DND-41 (cell line): ENCODE results near the gene FEN1.

Source experiments
- ATAC-seq: fragments of 200-7000 bp; cut with Tn5 transposase; 3 replicates; pipeline ENCODE4 v1.9.1; 2021; ENCODE audit warnings: low read depth; ENCODE audit not compliant: insufficient read depth
- DNase-seq: peaks from one replicate; pipeline ENCODE4 v3.0.0-alpha.2; 2020
- H2AFZ ChIP-seq: 2 replicates; pipeline ENCODE4 v1.6.0; 2012; ENCODE audit warnings: low read depth, low read length
- H3K27ac ChIP-seq: 2 replicates; pipeline ENCODE4 v1.5.1; 2012; ENCODE audit warnings: low read length, inconsistent platforms
- H3K27me3 ChIP-seq: fragments of 200-600 bp; sonication (generic); 2 replicates; pipeline ENCODE4 v1.6.0; 2012; ENCODE audit warnings: low read length, mild to moderate bottlenecking, inconsistent platforms; ENCODE audit not compliant: insufficient read depth, poor library complexity
- H3K36me3 ChIP-seq: 2 replicates; pipeline ENCODE4 v1.5.1; 2012; ENCODE audit warnings: low read length, inconsistent platforms; ENCODE audit not compliant: insufficient read depth
- H3K4me1 ChIP-seq: 2 replicates; pipeline ENCODE4 v1.5.1; 2012; ENCODE audit warnings: mild to moderate bottlenecking, low read length; ENCODE audit not compliant: insufficient read depth
- H3K4me2 ChIP-seq: 2 replicates; pipeline ENCODE4 v1.6.0; 2012; ENCODE audit warnings: mild to moderate bottlenecking, moderate library complexity, low read length, inconsistent platforms; ENCODE audit not compliant: insufficient read depth
- H3K4me3 ChIP-seq, 2 experiments: fragments of 200-600 bp in 1 of 2; shearing (Covaris generic) in 1 of 2; 2 replicates each; pipeline ENCODE4 v1.5.1; 2012 to 2016; ENCODE audit warnings: inconsistent platforms in 2 of 2, low read length in 2 of 2, mild to moderate bottlenecking in 2 of 2, low read depth in 1 of 2, moderate library complexity in 1 of 2
- H3K79me2 ChIP-seq: 2 replicates; pipeline ENCODE4 v1.6.0; 2012; ENCODE audit warnings: low read length, inconsistent platforms; ENCODE audit not compliant: insufficient read depth
- H3K9ac ChIP-seq: 2 replicates; pipeline ENCODE4 v1.6.0; 2012; ENCODE audit warnings: low read depth, mild to moderate bottlenecking, inconsistent platforms, low read length, moderate library complexity
- H3K9me3 ChIP-seq: 2 replicates; pipeline ENCODE4 v1.5.1; 2012; ENCODE audit warnings: low read length, moderate library complexity, mild to moderate bottlenecking, inconsistent platforms; ENCODE audit not compliant: insufficient read depth, severe bottlenecking
- H4K20me1 ChIP-seq: 2 replicates; pipeline ENCODE4 v1.6.0; 2012; ENCODE audit warnings: low read length; ENCODE audit not compliant: insufficient read depth
- CTCF ChIP-seq: IDR thresholded peaks from 2 replicates; pipeline ENCODE4 v1.5.1; 2012; ENCODE audit warnings: borderline replicate concordance, low read length, moderate library complexity, mild to moderate bottlenecking; ENCODE audit not compliant: poor library complexity, severe bottlenecking; ENCODE audit errors: extremely low read depth
- EZH2 ChIP-seq: IDR thresholded peaks from 3 replicates; pipeline ENCODE4 v1.6.1; 2012; ENCODE audit warnings: borderline replicate concordance, low read depth, mild to moderate bottlenecking, moderate library complexity, low read length, inconsistent platforms; ENCODE audit not compliant: severe bottlenecking

The FEN1 gene

GRCh38 chr11:61806785-61807184, 14.1 kb downstream of the FEN1 start:
- Histone ChIP-seq H3K27ac (no peak overlapping the region), H3K4me1 (no peaks in the 10 kb centered on the region), H3K4me2 (no peak overlapping the region), H2AFZ (no peak overlapping the region), H3K4me3 (no peak overlapping the region), H3K9me3 (no peaks in the 10 kb centered on the region), H3K27me3 (no peaks in the 10 kb centered on the region), H4K20me1 (peaks cover 39% of the 10 kb centered on the region), H3K9ac (no peak overlapping the region), H3K79me2 (peaks cover 83% of the 10 kb centered on the region), H3K36me3 (peaks cover 97% of the 10 kb centered on the region)
- ATAC-seq (no peak), DNase-seq (no peak)
- TF ChIP-seq CTCF: no peak
- no peak for TF ChIP-seq EZH2

- H3K9me3 ChIP-seq: no peaks in the 10 kb centered on the region
- H4K20me1 ChIP-seq: peaks cover 42% of the 10 kb centered on the region
- no peaks in the 10 kb centered on the region for H3K27me3 ChIP-seq
- no peak overlapping the region for H3K4me2 ChIP-seq
- H3K4me1 ChIP-seq: peaks cover 17% of the 10 kb centered on the region
- no peak overlapping the region for H3K27ac ChIP-seq
- no peak overlapping the region for H2AFZ ChIP-seq
- no peak overlapping the region for H3K9ac ChIP-seq
- no peak overlapping the region for H3K4me3 ChIP-seq
- peaks cover 93% of the 10 kb centered on the region for H3K36me3 ChIP-seq
- peaks cover 82% of the 10 kb centered on the region for H3K79me2 ChIP-seq
- ATAC-seq (no peak), DNase-seq (no peak)
- TF ChIP-seq CTCF: no peak
These were observed 18.0 kb downstream of the FEN1 start for GRCh38 chr11:61810671-61811175.

- H3K27me3 ChIP-seq: no peaks in the 10 kb centered on the region
- H3K36me3 ChIP-seq: peaks cover 89% of the 10 kb centered on the region
- H3K4me3 ChIP-seq: no peak overlapping the region
- H3K9me3 ChIP-seq: no peaks in the 10 kb centered on the region
- DNase-seq (no peak), ATAC-seq (no peak)
- H4K20me1 ChIP-seq: peaks cover 36% of the 10 kb centered on the region
- no peak overlapping the region for H3K27ac ChIP-seq
- no peak overlapping the region for H3K4me2 ChIP-seq
- H3K9ac ChIP-seq: no peak overlapping the region
- peaks cover 85% of the 10 kb centered on the region for H3K79me2 ChIP-seq
- no peak overlapping the region for H2AFZ ChIP-seq
- peaks cover 17% of the 10 kb centered on the region for H3K4me1 ChIP-seq
- TF ChIP-seq EZH2 (no peak), CTCF (no peak)
These were observed 19.1 kb downstream of the FEN1 start for GRCh38 chr11:61811831-61812230.
